ENCODE results near the gene MS4A8.

Gene MS4A8

GRCh38 chr11:60763692-60764369 is 64.4 kb downstream of the MS4A8 start:
- no peak for DNase-seq (ENCODE audit: low read depth in 2 of 2)

GRCh38 chr11:60764879-60765278 is 65.5 kb downstream of the MS4A8 start:
- DNase-seq (ENCODE audit: low read depth in 2 of 2), result no peak

- DNase-seq (ENCODE audit: low read depth in 2 of 2), result no peak
Observed at GRCh38 chr11:60765355-60765754, 65.9 kb downstream of the MS4A8 start.
